NCI-H2227 (cell line): ENCODE measurements around the gene GOLPH3.
"Not testable (repeated sequence)": the region's sequence is repeated elsewhere in the genome, so short reads cannot be mapped to it uniquely, and the experiment has no call there.

Experiments
- DNase-seq: peaks from one replicate; lab custom pipeline; 2025; ENCODE audit not compliant: unreplicated experiment; lab: John Stamatoyannopoulos, UW

Gene GOLPH3

GRCh38 chr5:32138839-32139493 lies 35.2 kb downstream of the GOLPH3 start:
- no peak for DNase-seq

- DNase-seq, result no peak
Measured at GRCh38 chr5:32136342-32136741, 37.8 kb downstream of the GOLPH3 start.

- no peak for DNase-seq
Measured at GRCh38 chr5:32135086-32135485, 39.0 kb downstream of the GOLPH3 start.

GRCh38 chr5:32132757-32133156 lies 41.4 kb downstream of the GOLPH3 start:
- DNase-seq, result no peak

GRCh38 chr5:32131604-32132003 lies 42.5 kb downstream of the GOLPH3 start:
- no peak for DNase-seq

- DNase-seq, result no peak
Measured at GRCh38 chr5:32130865-32131264, 43.3 kb downstream of the GOLPH3 start.

- no peak for DNase-seq
Measured at GRCh38 chr5:32129074-32129598, 45.0 kb downstream of the GOLPH3 start.

GRCh38 chr5:32127711-32128110 lies 46.4 kb downstream of the GOLPH3 start:
- DNase-seq, result no peak

- DNase-seq, result no peak
Measured at GRCh38 chr5:32126691-32127090, 47.4 kb downstream of the GOLPH3 start.

- DNase-seq, result no peak
Measured at GRCh38 chr5:32123889-32124676, 50.0 kb downstream of the GOLPH3 start.

- no peak for DNase-seq
Measured at GRCh38 chr5:32123058-32123805, 50.9 kb downstream of the GOLPH3 start.

- DNase-seq, result not testable (repeated sequence)
Measured at GRCh38 chr5:32118922-32119321, 55.2 kb downstream of the GOLPH3 start.

- DNase-seq, result no peak
Measured at GRCh38 chr5:32116574-32117313, 57.4 kb downstream of the GOLPH3 start.

- DNase-seq, result no peak
Measured at GRCh38 chr5:32115985-32116384, 58.1 kb downstream of the GOLPH3 start.

GRCh38 chr5:32110111-32110696 lies 63.9 kb downstream of the GOLPH3 start:
- DNase-seq, result no peak

- no peak for DNase-seq
Measured at GRCh38 chr5:32109236-32109635, 64.9 kb downstream of the GOLPH3 start.

- DNase-seq, result no peak
Measured at GRCh38 chr5:32108167-32108566, 66.0 kb downstream of the GOLPH3 start.

- DNase-seq, result no peak
Measured at GRCh38 chr5:32107291-32107690, 66.8 kb downstream of the GOLPH3 start.

GRCh38 chr5:32103521-32103920 lies 70.6 kb downstream of the GOLPH3 start:
- no peak for DNase-seq

GRCh38 chr5:32102254-32102986 lies 71.7 kb downstream of the GOLPH3 start:
- DNase-seq, result no peak
